CD4-positive, alpha-beta T cell treated with Interleukin-15 for 1 hour (primary cell): ENCODE data around the gene FTL.

ENCODE experiments used
- DNase-seq: peaks from one replicate; pipeline ENCODE4 v3.0.0-alpha.2; 2020

Gene FTL

GRCh38 chr19:48992581-48993174 is 27.6 kb downstream of the FTL start:
- no peak for DNase-seq

DNA sequence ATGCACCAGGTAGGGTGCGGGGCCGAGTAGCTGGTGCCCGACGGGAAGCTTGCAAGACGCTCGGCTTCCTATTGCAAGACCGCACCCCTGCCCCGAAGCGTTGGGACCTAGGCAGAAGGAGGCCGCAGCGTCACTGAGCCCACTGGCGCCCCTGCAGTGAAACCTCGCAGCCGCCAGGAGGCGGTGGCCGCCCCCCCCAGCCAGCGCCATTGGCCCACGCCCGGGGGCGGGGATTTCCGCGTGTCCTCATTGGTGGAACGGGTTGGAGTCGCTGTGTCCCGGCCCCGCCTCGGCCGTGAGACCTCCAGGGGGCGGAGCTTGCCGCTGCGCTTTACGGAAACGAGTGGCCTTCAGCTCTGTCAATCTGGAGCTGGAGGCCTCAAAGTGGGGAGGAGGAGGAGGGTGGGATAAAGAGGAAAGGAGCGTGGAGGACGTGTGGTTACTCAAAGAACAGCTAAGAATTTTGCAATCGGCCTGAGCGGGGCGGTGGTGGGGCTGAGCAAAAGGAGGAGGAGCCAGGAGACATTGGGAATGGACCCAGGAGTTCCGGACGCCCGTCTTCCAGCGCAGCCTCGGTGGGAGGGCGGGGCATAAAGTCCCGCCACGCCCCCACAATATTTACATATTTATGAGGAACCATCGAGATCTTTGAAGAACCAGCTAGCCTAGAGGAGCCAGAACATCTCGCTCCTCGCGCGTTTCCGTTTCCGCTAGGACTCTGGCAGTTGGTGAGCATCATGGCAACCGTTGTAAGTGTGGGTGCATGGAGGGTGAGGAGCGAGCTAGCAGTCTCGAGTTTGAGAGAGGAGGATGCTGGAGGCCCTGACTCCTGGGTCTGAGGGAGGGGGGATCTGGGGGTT is 28.3 kb downstream of the FTL start, which contains the start of the genes GYS1 and RUVBL2:
Gene GYS1 (minus strand): TSS at position 135 of the 860 bp plus-strand sequence. CDS start 197 bp downstream, outside the sequence.
Gene RUVBL2 (plus strand): TSS at position 713 of the 860 bp plus-strand sequence. CDS start 25 bp downstream, at position 738.
- peak; percentile 100 for DNase-seq

- no peak for DNase-seq
Observed at GRCh38 chr19:48994035-48994386, 28.9 kb downstream of the FTL start.

DNA sequence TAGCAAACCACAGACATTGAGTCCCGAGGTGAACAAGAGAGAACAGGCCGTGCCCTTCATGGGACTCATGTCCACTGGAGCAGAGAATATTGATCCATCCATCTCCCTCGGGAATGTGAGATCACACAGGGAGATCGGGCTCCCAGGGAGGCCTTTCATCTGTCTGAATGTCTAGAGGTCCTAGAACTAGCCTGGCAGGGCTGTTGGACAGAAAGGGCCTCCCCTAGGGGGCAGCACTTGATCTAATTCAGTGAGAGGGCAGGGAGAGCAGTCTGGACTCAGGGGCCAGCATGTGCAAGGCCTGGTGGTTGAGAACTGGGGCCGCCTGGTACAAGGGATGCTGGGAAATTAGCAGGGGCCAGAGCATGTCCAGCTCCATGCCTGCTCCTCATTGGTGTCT is 32.9 kb downstream of the FTL start:
- peak; percentile 38 for DNase-seq

DNA sequence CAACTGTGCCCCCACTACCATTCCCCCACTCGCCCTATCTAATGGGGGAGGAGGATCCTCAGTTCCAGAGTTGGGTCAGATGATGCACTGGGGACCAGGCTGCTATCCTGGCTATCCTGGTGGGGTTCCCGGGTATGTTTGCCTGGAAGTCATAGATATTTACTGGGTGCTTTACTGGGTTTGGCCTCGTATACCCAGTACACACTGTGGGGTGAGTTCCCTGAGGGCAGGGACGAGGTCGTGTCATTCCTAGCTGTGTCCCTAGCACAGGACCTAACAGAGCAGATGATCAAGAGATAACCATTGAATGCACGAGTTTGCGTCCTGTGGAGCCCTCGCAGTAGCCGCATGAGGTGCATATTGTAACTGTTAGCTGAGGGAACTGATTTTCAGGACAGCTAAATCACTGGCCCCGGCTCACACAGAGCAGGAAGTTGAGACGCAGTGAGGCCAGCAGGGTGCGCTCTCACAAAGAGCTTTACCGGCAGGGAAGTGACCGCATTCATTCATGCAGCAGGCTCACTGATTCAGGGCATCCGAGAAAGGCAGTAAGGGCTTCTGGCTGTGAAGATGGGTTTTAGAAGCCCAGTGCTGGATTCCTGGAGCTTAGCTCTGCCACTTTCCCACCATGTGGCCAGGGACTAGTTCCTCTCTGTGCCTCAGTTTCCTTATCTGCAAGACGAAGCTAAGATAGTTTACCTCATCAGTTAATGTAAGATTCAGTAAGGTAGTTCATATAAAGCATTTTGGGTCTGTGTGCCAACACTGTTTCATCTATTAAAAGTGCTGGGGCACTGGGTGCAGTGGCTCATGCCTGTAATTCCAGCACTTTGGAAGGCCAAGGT is 34.6 kb downstream of the FTL start:
- peak; percentile 68 for DNase-seq

- DNase-seq: no peak
Observed at GRCh38 chr19:49004133-49004532, 39.0 kb downstream of the FTL start.

DNA sequence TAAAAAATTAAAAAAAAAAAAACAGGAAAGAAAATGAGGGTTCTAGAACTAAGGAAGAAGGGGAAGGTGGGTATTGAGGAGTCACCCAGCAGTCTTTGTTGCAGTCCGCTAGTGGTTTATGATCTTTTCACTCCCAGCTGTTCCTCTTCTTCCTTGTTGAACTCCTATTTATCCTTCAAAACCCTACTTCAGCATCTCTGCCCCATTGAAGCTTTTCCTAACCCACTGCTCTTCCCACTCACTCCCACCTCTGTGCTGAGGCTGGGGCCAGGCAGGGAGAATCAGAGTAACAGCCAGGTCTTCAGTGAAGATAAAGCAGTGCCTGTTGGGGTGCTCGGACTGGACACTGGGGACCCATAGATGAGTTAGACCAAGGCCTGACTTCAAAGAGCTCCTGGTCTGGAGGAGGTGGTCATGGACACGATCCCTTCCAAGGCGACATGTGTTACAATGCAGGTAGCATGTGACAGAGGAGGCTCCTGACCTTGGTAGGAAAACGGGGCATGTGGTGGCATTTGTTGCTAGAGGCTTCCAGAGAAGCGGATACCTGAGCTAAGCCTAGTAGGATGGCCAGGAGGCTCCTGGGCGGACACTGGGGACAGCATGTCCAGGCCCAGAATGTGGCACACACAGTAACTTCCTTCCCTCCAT is 40.0 kb downstream of the FTL start:
- no peak for DNase-seq

- DNase-seq: no peak
Observed at GRCh38 chr19:49006905-49007304, 41.8 kb downstream of the FTL start.

DNA sequence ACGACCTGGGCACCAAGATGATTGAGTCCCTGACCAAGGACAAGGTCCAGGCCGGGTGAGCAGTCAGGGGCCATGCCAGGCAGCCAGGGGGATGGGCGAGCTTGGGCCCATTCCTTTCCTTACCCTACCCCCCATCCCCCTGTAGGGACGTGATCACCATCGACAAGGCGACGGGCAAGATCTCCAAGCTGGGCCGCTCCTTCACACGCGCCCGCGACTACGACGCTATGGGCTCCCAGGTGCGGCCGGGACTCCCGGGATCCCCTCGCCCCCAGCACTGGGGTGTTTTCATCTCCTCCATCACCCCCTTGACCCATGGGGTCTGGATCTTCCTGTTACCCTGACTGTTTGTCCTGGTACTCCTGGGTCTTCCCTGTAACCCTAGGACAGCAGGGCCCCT is 44.7 kb downstream of the FTL start:
- no peak for DNase-seq

DNA sequence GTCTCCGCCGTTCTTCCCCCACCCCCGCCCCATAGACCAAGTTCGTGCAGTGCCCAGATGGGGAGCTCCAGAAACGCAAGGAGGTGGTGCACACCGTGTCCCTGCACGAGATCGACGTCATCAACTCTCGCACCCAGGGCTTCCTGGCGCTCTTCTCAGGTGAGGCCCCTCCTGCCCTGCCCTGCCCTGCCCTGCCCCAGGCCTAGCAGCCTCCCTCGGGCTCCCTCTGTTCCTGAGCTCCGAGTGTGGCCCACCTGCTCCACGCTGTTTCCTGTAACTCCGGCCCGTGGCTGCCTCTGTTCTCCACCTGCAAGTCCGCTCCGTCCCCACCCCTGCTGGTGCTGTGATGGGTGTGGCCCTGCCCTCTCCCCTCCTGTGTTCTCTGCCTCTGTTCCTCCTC is 45.3 kb downstream of the FTL start:
- no peak for DNase-seq

- DNase-seq: no peak
Observed at GRCh38 chr19:49011194-49011593, 46.1 kb downstream of the FTL start.

GRCh38 chr19:49014123-49014869 is 49.2 kb downstream of the FTL start:
- no peak for DNase-seq

DNA sequence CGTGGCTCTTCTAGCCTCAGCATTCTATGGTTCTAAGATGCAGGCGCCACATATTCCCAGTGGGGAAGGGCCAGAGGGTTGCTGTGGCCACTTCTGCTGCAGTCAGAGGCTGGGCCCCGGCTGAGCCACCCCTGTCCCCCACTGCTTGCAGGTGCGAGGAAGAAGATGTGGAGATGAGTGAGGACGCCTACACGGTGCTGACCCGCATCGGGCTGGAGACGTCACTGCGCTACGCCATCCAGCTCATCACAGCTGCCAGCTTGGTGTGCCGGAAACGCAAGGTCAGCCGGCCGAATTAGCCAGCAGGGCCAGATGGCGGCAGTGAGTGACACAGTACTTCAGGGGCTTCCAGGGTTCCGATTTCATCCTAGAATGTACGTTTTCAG is 49.8 kb downstream of the FTL start:
- DNase-seq: no peak

- no peak for DNase-seq
Observed at GRCh38 chr19:49016067-49016839, 51.1 kb downstream of the FTL start.
